IMR-90 (cell line): ENCODE data around the gene NDEL1. TPM values are rescaled to one million over a fixed set of nuclear protein-coding genes. Genes with fewer than 3 reads are reported as not detected.

Experiments
- ATAC-seq: fragments of 200-7000 bp; cut with Tn5 transposase; 2 replicates; pipeline ENCODE4 v1.9.1; 2020; ENCODE audit warnings: low read depth, mild to moderate bottlenecking, moderate library complexity
- BruUV-seq: library from RNA; stranded (reverse); fragments of 400-500 nt; replicated peaks from 2 replicates; lab custom pipeline; 2021; lab: Mats Ljungman, UMichigan
- CTCF ChIA-PET: fragments of 300-600 bp; formaldehyde crosslinking; extraction: SDS; loops from one replicate; lab custom pipeline; 2021; ENCODE audit warnings: antibody characterized with exemption; lab: Yijun Ruan, JAX
- POLR2A ChIA-PET: fragments of 300-600 bp; sonication (Branson Sonifier 250); formaldehyde crosslinking; loops from one replicate; lab custom pipeline; 2022; ENCODE audit warnings: antibody characterized with exemption; ENCODE audit not compliant: unreplicated experiment; lab: Charles Lee
- DNase-seq: peaks from one replicate; pipeline ENCODE4 v3.0.0; 2013
- H2AFZ ChIP-seq: replicated peaks from 2 replicates; pipeline ENCODE3; 2013; ENCODE audit warnings: low read length, mild to moderate bottlenecking; ENCODE audit not compliant: poor library complexity
- H2AK5ac ChIP-seq: 2 replicates; pipeline ENCODE4 v1.6.1; 2013; ENCODE audit warnings: low read depth, low read length, inconsistent platforms
- H2AK9ac ChIP-seq: replicated peaks from 2 replicates; pipeline ENCODE3; 2013; ENCODE audit warnings: mild to moderate bottlenecking, low read depth, low read length, moderate library complexity; ENCODE audit not compliant: poor library complexity
- H2BK120ac ChIP-seq: 2 replicates; pipeline ENCODE4 v1.6.1; 2013; ENCODE audit warnings: low read depth, low read length, inconsistent platforms
- H2BK15ac ChIP-seq: 3 replicates; pipeline ENCODE4 v1.6.1; 2013; ENCODE audit warnings: low read depth, low read length, inconsistent platforms
- H2BK20ac ChIP-seq: 2 replicates; pipeline ENCODE4 v1.6.1; 2013; ENCODE audit warnings: low read depth, mild to moderate bottlenecking, inconsistent platforms, low read length, moderate library complexity
- H2BK5ac ChIP-seq: 2 replicates; pipeline ENCODE4 v1.6.1; 2013; ENCODE audit warnings: mild to moderate bottlenecking, low read depth, low read length, inconsistent platforms; ENCODE audit not compliant: poor library complexity, severe bottlenecking
- H3K14ac ChIP-seq: replicated peaks from 2 replicates; pipeline ENCODE4 v1.6.1; 2013; ENCODE audit warnings: low read depth, low read length, inconsistent platforms
- H3K18ac ChIP-seq: 2 replicates; pipeline ENCODE4 v1.6.1; 2013; ENCODE audit warnings: low read depth, low read length, control low read depth
- H3K23ac ChIP-seq: 2 replicates; pipeline ENCODE4 v1.6.1; 2013; ENCODE audit warnings: low read depth, low read length, inconsistent platforms
- H3K27ac ChIP-seq: 2 replicates; pipeline ENCODE4 v1.5.1; 2013; ENCODE audit warnings: mild to moderate bottlenecking, control low read depth, low read length; ENCODE audit not compliant: insufficient read depth
- H3K27me3 ChIP-seq: 2 replicates; pipeline ENCODE4 v1.6.1; 2013; ENCODE audit warnings: low read length; ENCODE audit not compliant: control insufficient read depth, insufficient read depth
- H3K36me3 ChIP-seq: 2 replicates; pipeline ENCODE4 v1.6.1; 2013; ENCODE audit warnings: low read length, mixed read lengths; ENCODE audit not compliant: control insufficient read depth, insufficient read depth
- H3K4ac ChIP-seq: 2 replicates; pipeline ENCODE4 v1.6.1; 2013; ENCODE audit warnings: low read depth, low read length, inconsistent platforms
- H3K4me1 ChIP-seq: 2 replicates; pipeline ENCODE4 v1.6.1; 2013; ENCODE audit warnings: low read length, mixed read lengths; ENCODE audit not compliant: control insufficient read depth, insufficient read depth
- H3K4me2 ChIP-seq: 2 replicates; pipeline ENCODE4 v1.6.1; 2013; ENCODE audit warnings: low read depth, mild to moderate bottlenecking, control low read depth, low read length, moderate library complexity
- H3K4me3 ChIP-seq: 2 replicates; pipeline ENCODE4 v1.5.1; 2013; ENCODE audit warnings: low read depth, mild to moderate bottlenecking, control low read depth, low read length, moderate library complexity; ENCODE audit not compliant: insufficient read depth
- H3K56ac ChIP-seq: 2 replicates; pipeline ENCODE4 v1.6.1; 2013; ENCODE audit warnings: low read length, inconsistent platforms; ENCODE audit not compliant: insufficient read depth; ENCODE audit errors: extremely low read depth
- H3K79me1 ChIP-seq, 2 experiments: 2 replicates each; pipeline ENCODE4 v1.6.1; 2013; ENCODE audit warnings: low read length in 2 of 2, inconsistent platforms in 1 of 2, low read depth in 1 of 2
- H3K9ac ChIP-seq: 2 replicates; pipeline ENCODE4 v1.6.1; 2013; ENCODE audit warnings: low read depth, low read length, control low read depth
- H3K9me1 ChIP-seq: 2 replicates; pipeline ENCODE4 v1.6.1; 2013; ENCODE audit warnings: low read length, inconsistent platforms; ENCODE audit not compliant: insufficient read depth
- H3K9me3 ChIP-seq: 2 replicates; pipeline ENCODE4 v1.6.1; 2013; ENCODE audit warnings: low read length; ENCODE audit not compliant: control insufficient read depth, insufficient read depth
- H4K20me1 ChIP-seq: 2 replicates; pipeline ENCODE4 v1.6.1; 2013; ENCODE audit warnings: low read length, inconsistent platforms; ENCODE audit not compliant: insufficient read depth
- H4K5ac ChIP-seq: 2 replicates; pipeline ENCODE4 v1.6.1; 2013; ENCODE audit warnings: mild to moderate bottlenecking, low read depth, low read length, control low read depth
- H4K8ac ChIP-seq, 2 experiments: 2 replicates each; pipeline ENCODE4 v1.6.1; 2013; ENCODE audit warnings: low read depth in 2 of 2, low read length in 2 of 2, control low read depth in 1 of 2, inconsistent platforms in 1 of 2
- H4K91ac ChIP-seq: 2 replicates; pipeline ENCODE4 v1.6.1; 2013; ENCODE audit warnings: low read depth, low read length, inconsistent platforms; ENCODE audit not compliant: insufficient read depth
- CEBPB ChIP-seq: IDR thresholded peaks from 2 replicates; pipeline ENCODE4 v1.6.1; 2012; ENCODE audit warnings: low read depth, low read length, improper control_type of control experiment
- CHD1 ChIP-seq: IDR thresholded peaks from 2 replicates; pipeline ENCODE4 v1.6.1; 2012; ENCODE audit warnings: low read depth, low read length, improper control_type of control experiment
- MAFK ChIP-seq: IDR thresholded peaks from 2 replicates; pipeline ENCODE4 v1.6.1; 2012; ENCODE audit warnings: low read depth, low read length, improper control_type of control experiment
- MAZ ChIP-seq: IDR thresholded peaks from 2 replicates; pipeline ENCODE4 v1.6.1; 2012; ENCODE audit warnings: low read depth, mild to moderate bottlenecking, low read length, improper control_type of control experiment, moderate library complexity, borderline replicate concordance
- MXI1 ChIP-seq: IDR thresholded peaks from 2 replicates; pipeline ENCODE4 v1.6.1; 2012; ENCODE audit warnings: low read depth, mild to moderate bottlenecking, low read length, moderate library complexity, borderline replicate concordance
- NFE2L2 ChIP-seq: fragments of 150-350 bp; IDR thresholded peaks from 2 replicates; pipeline ENCODE4 v1.6.1; 2016; ENCODE audit warnings: low read depth, mild to moderate bottlenecking, low read length
- POLR2A ChIP-seq: IDR thresholded peaks from 2 replicates; pipeline ENCODE4 v1.6.1; 2012; ENCODE audit warnings: mild to moderate bottlenecking, low read depth, low read length
- RCOR1 ChIP-seq: IDR thresholded peaks from 2 replicates; pipeline ENCODE4 v1.6.1; 2012; ENCODE audit warnings: mild to moderate bottlenecking, low read length, improper control_type of control experiment; ENCODE audit not compliant: insufficient replicate concordance
- SMC3 ChIP-seq: fragments of 150-350 bp; IDR thresholded peaks from 2 replicates; pipeline ENCODE4 v1.6.1; 2016; ENCODE audit warnings: low read depth, mild to moderate bottlenecking, antibody characterized with exemption, low read length, moderate library complexity
- WGBS, 2 experiments: methylation state at CpG; one replicate each; pipeline versions ENCODE4 v1.1.5 to v1.1.7; 2013; ENCODE audit warnings: missing lambda C conversion rate in 2 of 2; ENCODE audit not compliant: insufficient read length in 1 of 2; ENCODE audit errors: extremely low coverage in 2 of 2; 5-methylcytosine and 5-hydroxymethylcytosine counted together
- dilution Hi-C: fragments of 300-500 bp; cut with HindIII; formaldehyde crosslinking; loops from one replicate; pipeline ENCODE4 v1.14.3; 2018; ENCODE audit warnings: low sequenced_read_pairs; ENCODE audit not compliant: unreplicated experiment
- in situ Hi-C: fragments of 300-500 bp; cut with MboI; formaldehyde crosslinking; loops from 3 replicates; pipeline ENCODE4 v1.14.3; 2019; ENCODE audit warnings: low sequenced_read_pairs, inconsistent platforms, mixed read lengths
- intact Hi-C: fragments of 100-400 bp; cut with micrococcal nuclease; formaldehyde crosslinking; loops from 2 replicates; pipeline ENCODE4 v1.10.0; 2022
- polyA plus RNA-seq, 3 experiments: library from polyadenylated mRNA; depleted of rRNA; stranded (reverse); fragments of >200 nt; gene quantifications; 2 replicates each; pipeline ENCODE4 v1.2.3, GENCODE V29; 2012; ENCODE audit warnings: low replicate concordance in 1 of 3
- total RNA-seq: library from RNA; depleted of rRNA; stranded (reverse); fragments of >200 nt; gene quantifications from 2 replicates; pipeline ENCODE4 v1.2.3, GENCODE V29; 2012
- TF ChIP-seq, protein P1 (sequence below): conservative IDR thresholded peaks from 2 replicates; pipeline ENCODE4 v1.5.1; 2012; ENCODE audit warnings: mild to moderate bottlenecking, low read depth, low read length, improper control_type of control experiment

Gene NDEL1
- total and polyA plus RNA-seq, 2 of the 4 experiments (the other 2 are of a cell fraction), result 28.9 to 95.6 TPM

DNA sequence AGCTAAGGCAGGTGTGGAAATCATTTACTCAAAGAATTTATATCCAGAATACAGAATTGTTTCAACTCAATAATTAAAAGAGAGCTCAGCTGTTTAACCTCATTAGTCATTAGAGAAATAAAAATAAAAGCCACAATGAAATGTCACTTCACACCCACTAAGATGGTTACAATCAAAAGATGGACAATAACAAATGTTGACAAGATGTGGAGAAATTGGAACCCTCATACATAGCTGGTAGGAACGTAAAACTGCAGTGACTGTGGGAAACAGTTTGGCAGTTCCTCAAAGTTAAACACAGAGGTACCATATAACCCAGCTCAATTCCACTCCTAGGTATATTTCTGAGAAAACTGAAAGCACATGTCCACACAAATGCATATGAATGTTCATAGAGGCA is 49.8 kb downstream of the NDEL1 start:
- peaks cover 56% of the 10 kb centered on the region for H3K36me3 ChIP-seq
- H3K23ac ChIP-seq, result no peak overlapping the region
- H3K79me1 ChIP-seq, result peaks cover 9 to 33% of the 10 kb centered on the region in 2 experiments; a peak in 3 of 4 replicates
- no peak overlapping the region for H4K5ac ChIP-seq
- no peak for ATAC-seq
- in situ Hi-C loops (no loop called here), intact Hi-C loops (loop anchor here (5.0 kb wide), 1 partner anchor 43 kb away; no protein-coding TSS in a partner anchor), dilution Hi-C loops (no loop called here)
- H3K4me3 ChIP-seq, result no peak overlapping the region
- H3K9me3 ChIP-seq, result no peaks in the 10 kb centered on the region
- no peak overlapping the region for H3K18ac ChIP-seq
- peaks cover 4% of the 10 kb centered on the region; the same call in 1 of the 2 replicates for H3K4me1 ChIP-seq
- H4K8ac ChIP-seq, result no peak overlapping the region
- no peak overlapping the region for H2BK15ac ChIP-seq
- H3K4ac ChIP-seq, result no peak overlapping the region
- TF ChIP-seq CHD1 (no peak), SMC3 (no peak), MAZ (no peak), CEBPB (no peak), NFE2L2 (no peak), MXI1 (no peak), MAFK (no peak), RCOR1 (no peak), POLR2A (no peak)
- TF ChIP-seq, protein P1, sequence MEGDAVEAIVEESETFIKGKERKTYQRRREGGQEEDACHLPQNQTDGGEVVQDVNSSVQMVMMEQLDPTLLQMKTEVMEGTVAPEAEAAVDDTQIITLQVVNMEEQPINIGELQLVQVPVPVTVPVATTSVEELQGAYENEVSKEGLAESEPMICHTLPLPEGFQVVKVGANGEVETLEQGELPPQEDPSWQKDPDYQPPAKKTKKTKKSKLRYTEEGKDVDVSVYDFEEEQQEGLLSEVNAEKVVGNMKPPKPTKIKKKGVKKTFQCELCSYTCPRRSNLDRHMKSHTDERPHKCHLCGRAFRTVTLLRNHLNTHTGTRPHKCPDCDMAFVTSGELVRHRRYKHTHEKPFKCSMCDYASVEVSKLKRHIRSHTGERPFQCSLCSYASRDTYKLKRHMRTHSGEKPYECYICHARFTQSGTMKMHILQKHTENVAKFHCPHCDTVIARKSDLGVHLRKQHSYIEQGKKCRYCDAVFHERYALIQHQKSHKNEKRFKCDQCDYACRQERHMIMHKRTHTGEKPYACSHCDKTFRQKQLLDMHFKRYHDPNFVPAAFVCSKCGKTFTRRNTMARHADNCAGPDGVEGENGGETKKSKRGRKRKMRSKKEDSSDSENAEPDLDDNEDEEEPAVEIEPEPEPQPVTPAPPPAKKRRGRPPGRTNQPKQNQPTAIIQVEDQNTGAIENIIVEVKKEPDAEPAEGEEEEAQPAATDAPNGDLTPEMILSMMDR, result no peak
- no peak overlapping the region for H2BK120ac ChIP-seq
- H3K4me2 ChIP-seq, result no peak overlapping the region
- ChIA-PET CTCF (no interaction called here), POLR2A (interaction anchor here (0.5 kb wide), 1 partner anchor 12 kb away, joined by 3 read pairs; no protein-coding TSS in a partner anchor)
- H3K14ac ChIP-seq, result no peak overlapping the region
- no peak overlapping the region for H3K9ac ChIP-seq
- 0 out of 2 replicates have a peak, but pooled peaks cover 14% of the 10 kb centered on the region for H4K20me1 ChIP-seq
- H3K27me3 ChIP-seq, result no peaks in the 10 kb centered on the region
- H3K27ac ChIP-seq, result no peak overlapping the region
- peaks cover 8% of the 10 kb centered on the region for H3K9me1 ChIP-seq
- H2BK5ac ChIP-seq, result no peak overlapping the region
- no peak overlapping the region for H2AK9ac ChIP-seq
- no peak for DNase-seq
- no peak overlapping the region for H2AFZ ChIP-seq
- no peak overlapping the region for H4K91ac ChIP-seq
- no CpG with 5 or more reads among the region's 1 CpG for WGBS, 2 experiments
- H2BK20ac ChIP-seq, result no peak overlapping the region
- H2AK5ac ChIP-seq, result no peak overlapping the region
- BruUV-seq, result no TSS peak
- H3K56ac ChIP-seq, result no peak overlapping the region
